Measurements from ENCODE around the gene DACH2.

DNA sequence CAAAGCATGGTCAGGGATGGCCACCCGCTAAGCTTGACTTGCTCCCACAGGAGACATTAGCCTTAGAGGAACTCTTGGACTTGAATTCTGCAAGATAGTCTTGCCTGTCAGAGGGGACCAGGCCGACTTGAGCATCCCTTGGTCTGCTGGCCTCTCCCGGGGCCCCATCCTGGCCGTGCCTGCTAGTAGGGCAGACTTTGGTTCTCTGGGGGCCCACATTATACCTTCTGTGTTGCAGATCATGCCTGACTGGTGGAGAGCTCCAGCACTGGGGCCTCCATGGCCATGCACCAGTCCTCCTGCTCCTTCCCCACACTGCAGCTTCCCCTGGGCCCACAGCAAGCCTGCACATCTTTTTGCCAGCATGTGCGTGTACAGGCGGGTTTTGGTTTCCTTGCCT is 46.5 kb downstream of the DACH2 start:
- no peak for TF ChIP-seq CTCF (IDR thresholded peaks at IDR 0.05)
- no peak for TF ChIP-seq POLR2A (IDR thresholded peaks at IDR 0.05)
